Large intestine (tissue), 1 donor: ENCODE measurements around the gene RGL2. TPM values are rescaled to one million over a fixed set of nuclear protein-coding genes. Genes with fewer than 3 reads are reported as not detected.

Source experiments
- polyA plus RNA-seq: library from polyadenylated mRNA; unstranded; fragments of 120-200 nt; gene quantifications from one replicate; pipeline ENCODE4 v1.2.1, GENCODE V29; 2013

RGL2 gene
- polyA plus RNA-seq, 1 donor, result 73.4 TPM

Other genes with a start within 250 kb of the RGL2 start
- 163 TPM for gene HLA-DPA1, start 225.3 kb downstream of the RGL2 start, polyA plus RNA-seq
- gene HLA-DPB1, start 223.0 kb downstream of the RGL2 start, polyA plus RNA-seq, result 75.0 TPM
- 5.3 TPM for gene COL11A2, start 106.5 kb downstream of the RGL2 start, polyA plus RNA-seq
- gene RXRB, start 98.3 kb downstream of the RGL2 start, polyA plus RNA-seq, result 45.5 TPM
- 95.2 TPM for gene SLC39A7, start 98.1 kb downstream of the RGL2 start, polyA plus RNA-seq
- 35.9 TPM for gene HSD17B8, start 94.3 kb downstream of the RGL2 start, polyA plus RNA-seq
- 43.2 TPM for gene RING1, start 90.4 kb downstream of the RGL2 start, polyA plus RNA-seq
- gene VPS52, start 27.1 kb downstream of the RGL2 start, polyA plus RNA-seq, result 59.8 TPM
- 5,002 TPM for gene RPS18, start 26.9 kb downstream of the RGL2 start, polyA plus RNA-seq
- 5.7 TPM for gene B3GALT4, start 21.8 kb downstream of the RGL2 start, polyA plus RNA-seq
- 37.7 TPM for gene WDR46, start 9.7 kb downstream of the RGL2 start, polyA plus RNA-seq
- gene PFDN6, start 9.3 kb downstream of the RGL2 start, polyA plus RNA-seq, result 80.5 TPM
- gene TAPBP, start 15.1 kb upstream of the RGL2 start, polyA plus RNA-seq, result 90.9 TPM
- gene ZBTB22, start 18.8 kb upstream of the RGL2 start, polyA plus RNA-seq, result 16.7 TPM
- gene DAXX, start 24.0 kb upstream of the RGL2 start, polyA plus RNA-seq, result 33.9 TPM
- 18.4 TPM for gene KIFC1, start 92.9 kb upstream of the RGL2 start, polyA plus RNA-seq
- gene PHF1, start 112.1 kb upstream of the RGL2 start, polyA plus RNA-seq, result 50.1 TPM
- gene CUTA, start 119.2 kb upstream of the RGL2 start, polyA plus RNA-seq, result 229 TPM
- 21.0 TPM for gene SYNGAP1, start 121.1 kb upstream of the RGL2 start, polyA plus RNA-seq
- 9.9 TPM for gene ZBTB9, start 155.6 kb upstream of the RGL2 start, polyA plus RNA-seq